Hepatocyte (in vitro differentiated cells): ENCODE data around the gene PNMA1. TPM values are rescaled to one million over a fixed set of nuclear protein-coding genes. Genes with fewer than 3 reads are reported as not detected.

ENCODE experiments used
- DNase-seq: peaks from one replicate; pipeline ENCODE4 v3.0.0-alpha.2; 2016; ENCODE audit warnings: low spot score
- H2AFZ ChIP-seq: fragments of 200-600 bp; sonication (generic); 2 replicates; pipeline ENCODE4 v1.6.0; 2016; ENCODE audit warnings: antibody characterized with exemption, mild to moderate bottlenecking
- H3K27ac ChIP-seq: fragments of 200-600 bp; sonication (generic); 2 replicates; pipeline ENCODE4 v1.5.1; 2016; ENCODE audit warnings: mild to moderate bottlenecking
- H3K27me3 ChIP-seq: fragments of 200-600 bp; sonication (generic); 2 replicates; pipeline ENCODE4 v1.6.1; 2016
- H3K36me3 ChIP-seq: fragments of 200-600 bp; sonication (generic); replicated peaks from 2 replicates; pipeline ENCODE4 v1.5.1; 2016; ENCODE audit warnings: low read depth; ENCODE audit not compliant: insufficient read depth
- H3K4me1 ChIP-seq: fragments of 200-600 bp; sonication (generic); 2 replicates; pipeline ENCODE4 v1.5.1; 2016; ENCODE audit warnings: mild to moderate bottlenecking, moderate library complexity; ENCODE audit not compliant: insufficient read depth
- H3K4me2 ChIP-seq: fragments of 200-600 bp; sonication (generic); 2 replicates; pipeline ENCODE4 v1.6.0; 2016
- H3K4me3 ChIP-seq: fragments of 200-600 bp; sonication (generic); 2 replicates; pipeline ENCODE4 v1.5.1; 2016; ENCODE audit warnings: mild to moderate bottlenecking
- H3K79me2 ChIP-seq: fragments of 200-600 bp; sonication (generic); 2 replicates; pipeline ENCODE4 v1.6.0; 2017; ENCODE audit warnings: mild to moderate bottlenecking
- H3K9me2 ChIP-seq: fragments of 200-600 bp; sonication (generic); replicated peaks from 2 replicates; pipeline ENCODE4 v1.6.0; 2017; ENCODE audit warnings: mild to moderate bottlenecking; ENCODE audit not compliant: insufficient read depth
- H3K9me3 ChIP-seq: fragments of 200-600 bp; sonication (generic); 2 replicates; pipeline ENCODE4 v1.5.1; 2016; ENCODE audit warnings: low read depth, mild to moderate bottlenecking
- H4K20me1 ChIP-seq: fragments of 200-600 bp; sonication (generic); 2 replicates; pipeline ENCODE4 v1.6.0; 2016; ENCODE audit warnings: mild to moderate bottlenecking; ENCODE audit not compliant: insufficient read depth, poor library complexity, severe bottlenecking
- EZH2 ChIP-seq: fragments of 200-600 bp; sonication (generic); IDR thresholded peaks from 2 replicates; pipeline ENCODE4 v1.6.1; 2016; ENCODE audit warnings: antibody characterized with exemption, mild to moderate bottlenecking, borderline replicate concordance
- EZH2phosphoT487 ChIP-seq: fragments of 200-600 bp; sonication (generic); IDR thresholded peaks from one replicate; pipeline ENCODE4 v1.6.1; 2018; ENCODE audit warnings: antibody characterized with exemption, mild to moderate bottlenecking, low read depth, moderate library complexity; ENCODE audit not compliant: unreplicated experiment, severe bottlenecking
- WGBS: methylation state at CpG from one replicate; pipeline ENCODE4 v1.1.6; 2016; ENCODE audit warnings: low lambda C conversion rate; ENCODE audit errors: missing lambda C conversion rate; 5-methylcytosine and 5-hydroxymethylcytosine counted together
- polyA plus RNA-seq: library from polyadenylated mRNA; unstranded; fragments of >200 nt; fragmentation: Nextera tagmentation; extraction: Ambion mirVana; gene quantifications from 2 replicates; pipeline ENCODE4 v1.2.1, GENCODE V29; 2016
- total RNA-seq: library from RNA; depleted of rRNA; stranded (reverse); fragments of >200 nt; gene quantifications from 2 replicates; pipeline ENCODE4 v1.2.3, GENCODE V29; 2014
- TF ChIP-seq, protein P1 (sequence below): fragments of 200-600 bp; sonication (generic); IDR thresholded peaks from 2 replicates; pipeline ENCODE4 v1.5.1; 2016; ENCODE audit warnings: antibody characterized with exemption, mild to moderate bottlenecking; ENCODE audit not compliant: poor library complexity

Gene PNMA1
- total and polyA plus RNA-seq, 2 experiments from 2014 or later = 27.3 to 45.7 TPM

DNA sequence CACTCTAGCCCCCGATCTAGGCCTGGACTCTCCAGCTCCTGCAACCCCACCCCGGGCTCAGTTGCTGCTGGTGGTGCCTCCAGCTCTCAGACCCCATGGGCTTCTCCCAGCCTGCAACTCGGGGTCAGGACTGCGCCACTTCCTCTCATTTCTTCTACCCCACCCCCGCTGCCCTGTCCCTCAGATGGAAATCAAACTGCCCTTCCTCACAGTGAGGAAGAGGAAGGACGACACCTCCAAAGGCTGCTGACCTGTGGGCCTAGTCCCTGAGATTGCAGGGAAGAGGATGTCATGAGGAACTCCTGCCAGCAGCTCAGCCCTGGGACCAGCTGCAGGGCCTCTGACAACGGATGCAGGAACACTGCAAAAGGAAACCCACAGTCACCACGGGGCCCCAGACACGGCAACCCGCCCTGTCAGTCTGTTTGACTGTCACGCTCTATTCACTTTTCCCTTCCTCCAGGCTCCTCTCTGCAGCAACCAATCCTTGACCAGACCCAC, 29.3 kb upstream of the PNMA1 start:
- H2AFZ ChIP-seq = no peak overlapping the region
- no peaks in the 10 kb centered on the region for H3K36me3 ChIP-seq
- TF ChIP-seq EZH2phosphoT487 (no peak), EZH2 (no peak)
- TF ChIP-seq, protein P1, sequence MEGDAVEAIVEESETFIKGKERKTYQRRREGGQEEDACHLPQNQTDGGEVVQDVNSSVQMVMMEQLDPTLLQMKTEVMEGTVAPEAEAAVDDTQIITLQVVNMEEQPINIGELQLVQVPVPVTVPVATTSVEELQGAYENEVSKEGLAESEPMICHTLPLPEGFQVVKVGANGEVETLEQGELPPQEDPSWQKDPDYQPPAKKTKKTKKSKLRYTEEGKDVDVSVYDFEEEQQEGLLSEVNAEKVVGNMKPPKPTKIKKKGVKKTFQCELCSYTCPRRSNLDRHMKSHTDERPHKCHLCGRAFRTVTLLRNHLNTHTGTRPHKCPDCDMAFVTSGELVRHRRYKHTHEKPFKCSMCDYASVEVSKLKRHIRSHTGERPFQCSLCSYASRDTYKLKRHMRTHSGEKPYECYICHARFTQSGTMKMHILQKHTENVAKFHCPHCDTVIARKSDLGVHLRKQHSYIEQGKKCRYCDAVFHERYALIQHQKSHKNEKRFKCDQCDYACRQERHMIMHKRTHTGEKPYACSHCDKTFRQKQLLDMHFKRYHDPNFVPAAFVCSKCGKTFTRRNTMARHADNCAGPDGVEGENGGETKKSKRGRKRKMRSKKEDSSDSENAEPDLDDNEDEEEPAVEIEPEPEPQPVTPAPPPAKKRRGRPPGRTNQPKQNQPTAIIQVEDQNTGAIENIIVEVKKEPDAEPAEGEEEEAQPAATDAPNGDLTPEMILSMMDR = no peak
- H3K27ac ChIP-seq = peak overlapping the region; percentile 94
- H3K4me2 ChIP-seq = peak overlapping the region; percentile 68
- no peaks in the 10 kb centered on the region for H3K27me3 ChIP-seq
- WGBS = 65% methylated on average over 11 of the region's 11 CpGs
- H3K4me3 ChIP-seq = no peak overlapping the region
- H4K20me1 ChIP-seq = peaks cover 99% of the 10 kb centered on the region
- H3K4me1 ChIP-seq = peaks cover 79% of the 10 kb centered on the region
- DNase-seq = peak; percentile 14
- no peaks in the 10 kb centered on the region for H3K9me3 ChIP-seq
- H3K79me2 ChIP-seq = peaks cover 94% of the 10 kb centered on the region
- no peaks in the 10 kb centered on the region for H3K9me2 ChIP-seq

DNA sequence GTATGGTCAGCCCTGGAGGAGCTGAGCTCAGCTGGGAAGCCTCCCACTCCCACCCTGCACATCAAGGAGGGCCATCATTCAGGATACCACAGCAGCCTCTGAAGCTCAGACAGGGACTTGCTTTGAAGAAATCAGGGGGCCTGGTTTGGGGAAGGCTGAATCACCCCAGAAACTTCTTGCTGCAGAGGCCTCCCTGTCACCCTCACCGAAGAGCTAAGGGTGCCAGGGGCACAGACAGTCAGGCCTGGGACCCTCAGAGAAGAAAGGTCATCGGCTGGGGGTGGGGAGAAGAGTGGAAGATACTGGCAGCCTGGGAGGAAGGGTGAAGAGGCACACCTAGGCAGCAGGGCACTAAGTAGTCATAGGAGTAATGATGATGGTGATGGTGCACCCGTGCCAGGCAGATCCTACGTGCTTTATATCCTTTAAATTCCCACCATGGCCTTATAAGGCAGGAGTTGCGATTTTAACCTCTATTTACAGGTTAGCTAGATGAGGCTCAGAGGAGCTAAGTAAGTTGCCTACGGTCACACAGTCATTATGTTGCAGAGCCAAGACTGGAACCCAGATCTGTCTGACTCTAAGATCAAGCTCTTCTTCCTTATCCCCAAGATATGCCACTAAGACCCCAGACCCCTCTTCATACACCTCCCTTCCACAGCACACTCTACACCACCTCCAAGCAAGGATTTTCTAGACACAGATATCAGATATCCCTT, 28.5 kb upstream of the PNMA1 start:
- Histone ChIP-seq H3K4me2 (peak overlapping the region; percentile 70), H3K4me1 (peaks cover 79% of the 10 kb centered on the region), H3K9me3 (no peaks in the 10 kb centered on the region), H3K27ac (peak overlapping the region; percentile 94), H3K79me2 (peaks cover 94% of the 10 kb centered on the region), H3K36me3 (no peaks in the 10 kb centered on the region), H3K4me3 (no peak overlapping the region), H3K9me2 (no peaks in the 10 kb centered on the region), H4K20me1 (peaks cover 93% of the 10 kb centered on the region), H2AFZ (no peak overlapping the region), H3K27me3 (no peaks in the 10 kb centered on the region)
- WGBS = 89% methylated on average over 6 of the region's 6 CpGs
- no peak for DNase-seq
- TF ChIP-seq EZH2 (no peak), EZH2phosphoT487 (no peak)
- TF ChIP-seq, protein P1 = no peak

DNA sequence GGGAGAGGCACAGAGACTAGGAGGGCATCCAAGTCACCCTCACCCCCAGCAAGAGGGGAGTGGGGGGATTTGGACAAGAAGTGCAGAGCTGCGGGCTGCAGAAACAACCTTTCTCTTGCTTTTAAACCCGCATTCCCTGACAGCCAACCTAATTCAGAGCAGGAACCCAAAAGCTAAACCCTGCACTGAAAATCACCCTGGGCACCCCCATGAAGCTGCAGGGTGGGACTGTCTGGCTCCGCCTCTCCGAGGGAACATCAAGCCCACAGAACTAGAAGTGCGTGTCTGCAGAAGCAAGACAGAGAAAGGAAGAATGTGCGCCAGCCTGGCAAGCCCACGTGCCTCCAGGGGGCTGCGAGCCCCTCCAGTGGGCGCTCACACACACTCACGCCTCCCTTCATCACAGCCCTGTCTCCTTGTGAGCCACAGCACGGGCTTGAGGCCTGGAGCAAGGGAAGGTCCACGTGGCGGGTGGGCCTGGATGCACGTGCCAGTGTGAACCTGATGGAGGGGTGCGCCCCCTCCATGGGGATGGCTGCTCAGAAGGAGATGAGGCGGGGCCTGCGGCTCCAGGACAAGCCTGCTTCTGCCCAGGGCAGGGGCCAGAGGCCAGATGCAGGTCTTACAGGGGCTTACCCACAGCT, 27.8 kb upstream of the PNMA1 start:
- Histone ChIP-seq H3K36me3 (no peaks in the 10 kb centered on the region), H3K79me2 (peaks cover 94% of the 10 kb centered on the region), H3K27me3 (no peaks in the 10 kb centered on the region), H3K27ac (peak overlapping the region; percentile 94), H3K4me1 (peaks cover 72% of the 10 kb centered on the region), H3K9me2 (no peaks in the 10 kb centered on the region), H3K4me2 (peak overlapping the region; percentile 70), H3K9me3 (no peaks in the 10 kb centered on the region), H2AFZ (no peak overlapping the region), H4K20me1 (peaks cover 86% of the 10 kb centered on the region), H3K4me3 (no peak overlapping the region)
- WGBS = 55% methylated on average over 17 of the region's 17 CpGs
- DNase-seq = peak; percentile 52
- TF ChIP-seq EZH2phosphoT487 (no peak), EZH2 (no peak)
- TF ChIP-seq, protein P1 = no peak
